Upper lobe of right lung (tissue), 1 donor: Measurements from ENCODE around the gene THEMIS2. TPM values are rescaled to one million over a fixed set of nuclear protein-coding genes. Genes with fewer than 3 reads are reported as not detected.

Experiments used
- ATAC-seq: fragments of 200-7000 bp; cut with Tn5 transposase; one replicate; pipeline ENCODE4 v1.9.1; 2020; ENCODE audit warnings: mild to moderate bottlenecking, moderate library complexity
- DNase-seq: peaks from one replicate; pipeline ENCODE4 v3.0.0-alpha.2; 2020
- H3K27ac ChIP-seq: fragments of 200-600 bp; one replicate; pipeline ENCODE4 v1.8.0; 2022
- H3K27me3 ChIP-seq: fragments of 200-600 bp; one replicate; pipeline ENCODE4 v1.8.0; 2022; ENCODE audit warnings: mild to moderate bottlenecking
- H3K36me3 ChIP-seq: fragments of 200-600 bp; one replicate; pipeline ENCODE4 v1.8.0; 2022
- H3K4me1 ChIP-seq: fragments of 200-600 bp; one replicate; pipeline ENCODE4 v1.8.0; 2022
- H3K4me3 ChIP-seq: fragments of 200-600 bp; one replicate; pipeline ENCODE4 v1.8.0; 2022; ENCODE audit warnings: mild to moderate bottlenecking
- H3K9me3 ChIP-seq: fragments of 200-600 bp; one replicate; pipeline ENCODE4 v1.8.0; 2022
- intact Hi-C: fragments of 100-400 bp; cut with DNase I; formaldehyde crosslinking; loops from one replicate; pipeline ENCODE4 v1.11.0; 2022
- total RNA-seq: library from RNA; stranded (reverse); fragmentation: NEBNext Ultra II Directional; extraction: Animal tissue kit (Norgen Biotek cat#: 25700); gene quantifications from one replicate; pipeline ENCODE4 v1.2.1, GENCODE V29; 2021
- TF ChIP-seq, protein P1 (sequence below): fragments of 200-600 bp; IDR thresholded peaks from one replicate; pipeline ENCODE4 v1.8.0; 2022; ENCODE audit warnings: antibody characterized with exemption
- donor health status: DM: no; HTN: yes; CAD: no; lungs with severe emphysema.

The THEMIS2 gene
- total RNA-seq, 1 donor from 2014 or later = 89.6 TPM

GRCh38 chr1:27872802-27873551, 633 bp downstream of the THEMIS2 start:
- H3K4me1 ChIP-seq = peaks cover 24% of the 10 kb centered on the region
- no peaks in the 10 kb centered on the region for H3K27me3 ChIP-seq
- no peaks in the 10 kb centered on the region for H3K9me3 ChIP-seq
- H3K4me3 ChIP-seq = peak overlapping the region; percentile 75
- peaks cover 9% of the 10 kb centered on the region for H3K36me3 ChIP-seq
- intact Hi-C loops = no loop called here
- TF ChIP-seq, protein P1, sequence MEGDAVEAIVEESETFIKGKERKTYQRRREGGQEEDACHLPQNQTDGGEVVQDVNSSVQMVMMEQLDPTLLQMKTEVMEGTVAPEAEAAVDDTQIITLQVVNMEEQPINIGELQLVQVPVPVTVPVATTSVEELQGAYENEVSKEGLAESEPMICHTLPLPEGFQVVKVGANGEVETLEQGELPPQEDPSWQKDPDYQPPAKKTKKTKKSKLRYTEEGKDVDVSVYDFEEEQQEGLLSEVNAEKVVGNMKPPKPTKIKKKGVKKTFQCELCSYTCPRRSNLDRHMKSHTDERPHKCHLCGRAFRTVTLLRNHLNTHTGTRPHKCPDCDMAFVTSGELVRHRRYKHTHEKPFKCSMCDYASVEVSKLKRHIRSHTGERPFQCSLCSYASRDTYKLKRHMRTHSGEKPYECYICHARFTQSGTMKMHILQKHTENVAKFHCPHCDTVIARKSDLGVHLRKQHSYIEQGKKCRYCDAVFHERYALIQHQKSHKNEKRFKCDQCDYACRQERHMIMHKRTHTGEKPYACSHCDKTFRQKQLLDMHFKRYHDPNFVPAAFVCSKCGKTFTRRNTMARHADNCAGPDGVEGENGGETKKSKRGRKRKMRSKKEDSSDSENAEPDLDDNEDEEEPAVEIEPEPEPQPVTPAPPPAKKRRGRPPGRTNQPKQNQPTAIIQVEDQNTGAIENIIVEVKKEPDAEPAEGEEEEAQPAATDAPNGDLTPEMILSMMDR = no peak
- peak; percentile 71 for DNase-seq
- peak; percentile 27 for ATAC-seq
- peak overlapping the region; percentile 85 for H3K27ac ChIP-seq

DNA sequence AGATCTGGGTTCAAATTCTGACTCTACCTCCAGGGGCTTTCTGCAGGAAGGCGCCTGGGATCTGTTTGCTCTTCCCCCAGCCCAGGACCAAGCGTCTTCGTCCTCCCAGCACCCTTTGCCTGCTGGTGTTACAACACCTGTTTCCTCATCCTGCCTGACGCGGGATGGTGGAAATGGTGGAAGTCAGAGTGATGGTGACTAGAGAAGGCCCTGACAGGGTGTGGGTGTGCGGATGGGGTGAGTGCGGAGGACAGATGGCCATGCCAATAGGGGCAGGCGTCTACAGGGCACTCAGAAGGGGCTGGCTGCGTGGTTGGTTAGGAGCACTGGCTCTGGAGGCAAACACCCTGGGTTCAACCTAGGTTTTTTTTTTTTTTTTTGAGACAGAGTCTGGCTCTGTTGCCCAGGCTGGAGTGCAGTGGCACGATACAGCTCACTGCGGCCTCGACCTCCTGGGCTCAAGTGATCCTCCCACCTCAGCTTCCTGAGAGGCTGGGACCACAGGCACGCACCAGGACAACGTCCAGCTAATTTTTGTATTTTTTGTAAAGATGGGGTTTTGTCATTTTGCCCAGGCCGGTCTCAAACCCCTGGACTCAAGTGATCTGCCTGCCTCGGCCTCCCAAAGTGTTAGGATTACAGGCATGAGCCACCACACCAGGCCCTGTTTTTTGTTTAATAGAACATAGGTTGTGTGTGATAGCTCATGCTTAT, 1.5 kb downstream of the THEMIS2 start:
- TF ChIP-seq, protein P1 = no peak
- Histone ChIP-seq H3K36me3 (peaks cover 9% of the 10 kb centered on the region), H3K27me3 (no peaks in the 10 kb centered on the region), H3K4me3 (peak overlapping the region; percentile 75), H3K4me1 (peaks cover 17% of the 10 kb centered on the region), H3K27ac (peak overlapping the region; percentile 85), H3K9me3 (no peaks in the 10 kb centered on the region)
- peak; percentile 79 for DNase-seq
- intact Hi-C loops = no loop called here
- ATAC-seq = peak; percentile 55

- intact Hi-C loops = no loop called here
- Histone ChIP-seq H3K27me3 (no peaks in the 10 kb centered on the region), H3K4me1 (peaks cover 6% of the 10 kb centered on the region), H3K36me3 (peaks cover 9% of the 10 kb centered on the region), H3K4me3 (no peak overlapping the region), H3K9me3 (no peaks in the 10 kb centered on the region), H3K27ac (no peak overlapping the region)
- TF ChIP-seq, protein P1 = no peak
- DNase-seq (peak; percentile 49), ATAC-seq (no peak)
These were observed 4.2 kb downstream of the THEMIS2 start for GRCh38 chr1:27876341-27877114.

- H3K27ac ChIP-seq = no peak overlapping the region
- H3K4me3 ChIP-seq = no peak overlapping the region
- H3K36me3 ChIP-seq = peaks cover 9% of the 10 kb centered on the region
- DNase-seq (no peak), ATAC-seq (no peak)
- H3K9me3 ChIP-seq = no peaks in the 10 kb centered on the region
- peaks cover 6% of the 10 kb centered on the region for H3K4me1 ChIP-seq
- H3K27me3 ChIP-seq = no peaks in the 10 kb centered on the region
- intact Hi-C loops = no loop called here
- TF ChIP-seq, protein P1 = no peak
These were observed 4.7 kb downstream of the THEMIS2 start for GRCh38 chr1:27877115-27877416.

DNA sequence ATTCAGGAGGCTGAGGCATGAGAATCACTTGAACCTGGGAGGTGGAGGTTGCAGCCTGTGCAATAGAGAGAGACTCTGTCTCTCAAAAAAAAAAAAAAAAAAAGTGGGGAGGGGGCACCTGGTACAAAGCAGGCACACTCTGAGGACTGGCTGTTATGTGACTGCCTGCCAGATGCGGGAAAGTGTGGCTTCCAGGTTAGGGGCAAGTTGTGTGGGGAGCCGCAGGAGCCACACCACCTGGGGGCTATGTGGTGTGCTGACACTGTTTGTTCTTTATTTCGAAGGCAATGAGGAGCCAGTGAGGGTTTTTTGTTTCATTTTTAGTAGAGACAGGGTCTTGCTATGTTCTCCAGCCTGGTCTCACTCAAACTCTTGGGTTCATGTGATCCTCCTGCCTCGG, 5.7 kb downstream of the THEMIS2 start:
- Histone ChIP-seq H3K36me3 (peaks cover 10% of the 10 kb centered on the region), H3K4me1 (peaks cover 1% of the 10 kb centered on the region), H3K27ac (no peak overlapping the region), H3K27me3 (no peaks in the 10 kb centered on the region), H3K9me3 (no peaks in the 10 kb centered on the region), H3K4me3 (no peak overlapping the region)
- intact Hi-C loops = no loop called here
- DNase-seq (no peak), ATAC-seq (no peak)
- TF ChIP-seq, protein P1 = no peak
